HT-29 (cell line): ENCODE data around the gene PJVK. TPM values are rescaled to one million over a fixed set of nuclear protein-coding genes. Genes with fewer than 3 reads are reported as not detected.
"Not testable (repeated sequence)": the region's sequence is repeated elsewhere in the genome, so short reads cannot be mapped to it uniquely, and the experiment has no call there.

ENCODE experiments used
- DNase-seq: peaks from one replicate; pipeline ENCODE4 v3.0.0-alpha.2; 2015; ENCODE audit warnings: low spot score
- total RNA-seq: library from RNA; depleted of rRNA; stranded (reverse); fragments of >200 nt; shearing (Covaris generic); gene quantifications from 2 replicates; pipeline ENCODE4 v1.2.3, GENCODE V29; 2014

PJVK gene
- total RNA-seq, 1 experiment from 2014 or later = 0.23 TPM

- no peak for DNase-seq
These were observed 21.8 kb upstream of the PJVK start for GRCh38 chr2:178429336-178429735.

DNA sequence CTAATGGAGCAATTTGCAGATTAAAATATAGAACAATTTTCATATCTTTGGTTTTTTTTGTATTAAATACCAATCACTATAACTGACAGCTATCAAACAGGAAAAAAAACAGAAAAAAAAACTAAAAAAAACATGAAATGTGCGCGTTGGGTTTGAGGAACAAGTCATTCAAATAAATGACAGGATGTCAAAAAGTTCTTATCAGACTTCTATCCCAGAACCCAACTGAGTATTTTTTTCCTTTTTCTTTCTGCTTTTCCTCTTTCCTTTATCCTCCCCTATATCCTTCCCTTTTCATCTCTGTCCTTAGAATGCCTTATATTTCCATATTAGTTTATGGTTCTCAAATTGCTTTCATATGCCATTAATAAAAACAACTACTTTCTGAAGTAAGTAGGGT lies 14.5 kb upstream of the PJVK start:
- no peak for DNase-seq

- DNase-seq = no peak
These were observed 9.8 kb upstream of the PJVK start for GRCh38 chr2:178441426-178441825.

GRCh38 chr2:178448968-178449661 lies 2.1 kb upstream of the PJVK start:
- DNase-seq = no peak

GRCh38 chr2:178449700-178450523 lies 1.3 kb upstream of the PJVK start:
- peak; percentile 74 for DNase-seq

GRCh38 chr2:178450524-178450773 lies 729 bp upstream of the PJVK start:
- no peak for DNase-seq

- no peak for DNase-seq
These were observed 1.2 kb downstream of the PJVK start for GRCh38 chr2:178452334-178452733.

GRCh38 chr2:178452870-178453269 lies 1.7 kb downstream of the PJVK start:
- no peak for DNase-seq

DNA sequence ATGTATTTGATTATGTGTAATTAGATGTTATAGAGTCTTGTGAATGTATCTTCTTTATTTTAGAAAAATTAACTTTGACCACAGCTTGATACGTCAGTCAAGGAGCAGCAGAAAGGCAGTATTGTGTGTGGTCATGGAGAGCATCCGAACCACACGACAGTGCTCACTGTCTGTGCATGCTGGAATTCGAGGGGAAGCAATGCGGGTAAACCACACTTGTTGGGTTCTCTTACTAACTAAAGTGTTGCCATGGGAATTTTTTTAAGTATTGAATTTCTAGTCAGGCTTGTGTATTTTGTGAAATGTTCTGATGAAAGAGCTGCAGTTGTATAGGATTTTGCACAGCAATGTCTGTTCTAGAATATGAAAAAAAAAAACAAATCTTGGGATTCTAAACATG lies 4.8 kb downstream of the PJVK start:
- DNase-seq = no peak

- no peak for DNase-seq
These were observed 6.3 kb downstream of the PJVK start for GRCh38 chr2:178457390-178457886.

- no peak for DNase-seq
These were observed 18.2 kb downstream of the PJVK start for GRCh38 chr2:178469219-178469849.

GRCh38 chr2:178471313-178471712 lies 20.1 kb downstream of the PJVK start:
- DNase-seq = not testable (repeated sequence)

GRCh38 chr2:178473373-178473772 lies 22.2 kb downstream of the PJVK start:
- no peak for DNase-seq

GRCh38 chr2:178473931-178474330 lies 22.8 kb downstream of the PJVK start:
- DNase-seq = no peak

DNA sequence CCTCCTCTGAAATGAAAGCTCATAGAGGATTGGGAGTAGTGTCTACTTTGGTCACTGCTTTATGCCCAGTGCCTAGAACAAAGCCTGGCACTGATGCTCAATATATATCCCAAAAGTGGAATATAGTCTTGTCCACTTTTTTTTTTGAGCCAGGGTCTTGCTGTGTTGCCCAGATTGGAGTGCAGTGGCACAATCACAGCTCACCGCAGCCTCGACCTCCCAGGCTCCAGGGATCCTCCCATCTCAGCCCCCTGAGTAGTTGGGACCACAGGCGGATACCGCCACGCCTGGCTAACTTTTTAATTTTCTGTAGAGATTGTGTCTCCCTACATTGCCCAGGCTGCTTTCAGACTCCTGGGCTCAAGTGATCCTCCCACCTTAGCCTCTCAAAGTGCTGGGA lies 23.4 kb downstream of the PJVK start:
- no peak for DNase-seq

DNA sequence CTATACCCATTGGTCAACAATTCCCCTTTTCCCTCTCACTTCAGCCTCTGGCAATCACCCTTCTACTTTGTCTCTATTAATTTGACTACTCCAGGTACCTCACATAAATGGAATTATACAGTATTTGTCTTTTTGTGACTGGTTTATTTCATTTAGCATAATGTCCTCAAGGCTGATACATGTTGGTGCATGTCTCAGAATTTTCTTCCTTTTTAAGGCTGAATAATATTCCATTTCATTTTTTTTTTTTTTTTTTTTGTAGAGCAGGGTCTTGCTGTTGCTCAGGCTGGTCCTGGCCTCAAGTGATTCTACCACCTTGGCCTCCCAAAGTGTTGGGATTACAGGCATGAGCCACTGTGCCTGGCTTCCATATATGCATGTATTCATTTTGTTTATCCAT lies 25.3 kb downstream of the PJVK start:
- no peak for DNase-seq

DNA sequence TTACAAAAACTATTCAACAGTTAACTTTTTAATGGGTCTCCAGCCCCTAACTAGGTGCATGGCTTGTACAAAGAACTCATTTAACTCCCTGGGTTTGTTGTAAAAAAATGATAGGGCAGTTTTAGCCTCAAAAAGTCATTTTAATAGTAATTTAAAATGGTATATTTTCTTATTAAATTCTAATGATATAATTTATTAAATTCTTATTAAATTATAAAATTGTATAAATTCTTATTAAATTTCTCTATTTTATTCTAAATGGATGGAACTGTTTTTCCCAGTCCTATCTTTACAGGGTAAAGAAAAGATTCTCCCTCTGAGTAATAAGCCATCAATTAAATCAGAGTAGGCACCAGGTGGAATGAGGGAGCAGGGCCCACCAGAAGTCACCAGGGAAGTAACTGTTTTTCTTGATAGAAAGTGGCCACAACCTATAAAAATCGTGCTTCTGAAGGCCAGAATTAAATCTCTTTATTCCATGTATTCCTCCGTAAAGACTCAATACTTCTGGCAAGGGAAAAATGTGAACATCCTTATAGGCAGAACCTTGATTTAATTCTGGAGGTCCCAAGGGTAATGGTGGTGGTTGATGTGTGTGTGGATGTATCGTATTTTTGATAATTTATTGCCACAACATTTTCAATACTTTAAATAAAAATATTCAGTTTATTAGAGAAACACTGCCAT lies 26.4 kb downstream of the PJVK start:
- DNase-seq = no peak

GRCh38 chr2:178478130-178478438 lies 26.9 kb downstream of the PJVK start:
- no peak for DNase-seq

DNA sequence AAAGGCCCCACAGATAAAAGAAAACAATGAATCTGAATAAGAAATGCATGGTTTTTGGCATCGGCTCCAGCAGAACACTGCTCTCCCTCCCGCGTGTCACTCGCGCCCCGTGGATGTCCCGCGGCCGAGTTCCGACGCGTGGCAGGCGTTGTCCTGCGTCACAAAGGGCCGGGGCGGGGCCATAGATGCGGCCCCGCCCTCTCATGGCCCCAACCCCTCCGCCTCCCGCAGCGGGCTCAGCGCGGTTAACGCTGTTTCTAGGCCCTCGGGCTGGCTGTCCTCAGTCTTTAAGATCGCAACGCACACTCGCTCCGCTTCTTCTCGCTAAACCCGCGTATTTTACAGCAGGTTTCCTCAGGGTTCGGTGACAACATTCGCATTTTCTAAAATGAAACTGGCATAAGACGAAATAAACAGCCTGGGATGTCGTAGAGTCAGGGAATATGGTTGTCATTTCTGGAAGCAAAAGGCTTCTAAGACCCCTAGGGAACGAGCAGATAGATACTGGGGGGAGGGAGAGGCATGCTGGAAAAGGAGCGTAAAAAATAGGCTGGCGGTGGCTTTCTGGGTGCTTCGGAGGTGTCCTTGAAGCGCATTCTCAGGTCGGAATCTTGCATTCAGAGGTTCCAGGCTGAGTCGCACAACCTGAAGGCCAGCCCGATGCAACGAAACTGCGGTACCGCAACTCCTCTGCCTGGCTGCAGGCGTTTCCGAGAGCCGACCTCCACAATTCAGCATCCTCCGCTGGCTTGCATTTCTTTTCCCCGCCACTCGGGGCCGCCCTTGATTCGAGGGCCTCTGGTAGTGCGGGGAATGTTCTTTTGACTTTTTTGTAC lies 27.5 kb downstream of the PJVK start, which contains the start of gene FKBP7:
TSS of gene FKBP7 (minus strand) at position 162 of the 836 bp plus-strand sequence. CDS start at position 61, 101 bp downstream.
- peak; percentile 76 for DNase-seq

DNA sequence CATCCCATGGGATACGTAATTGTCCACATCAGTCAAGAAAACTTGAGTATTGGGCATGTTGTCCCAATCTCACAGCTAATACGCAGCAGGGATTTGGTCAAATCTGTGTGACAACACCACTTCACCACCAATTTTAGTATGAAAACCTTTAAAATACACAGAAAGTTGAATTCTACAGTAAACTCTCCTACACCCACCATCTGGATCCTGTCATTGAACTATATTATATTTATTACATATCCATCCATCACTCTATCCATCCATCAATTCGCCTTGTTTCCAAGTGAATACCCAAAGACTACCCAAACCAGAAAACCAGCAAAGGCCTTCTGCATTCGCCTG lies 28.1 kb downstream of the PJVK start:
- DNase-seq = no peak

- DNase-seq = peak; percentile 5
These were observed 28.6 kb downstream of the PJVK start for GRCh38 chr2:178479758-178480226.
